Common myeloid progenitor, CD34-positive (primary cell): ENCODE results near the gene APBB1IP.
A peak's percentile ranks its signal among the peaks of the same experiment; 100 is the strongest.

Experiments used
- CTCF ChIA-PET: fragments of 350-600 bp; sonication (Branson Sonifier 250); formaldehyde crosslinking; loops from one replicate; lab custom pipeline; 2021; ENCODE audit warnings: antibody characterized with exemption; lab: Charles Lee
- POLR2A ChIA-PET: fragments of 350-600 bp; sonication (Branson Sonifier 250); formaldehyde crosslinking; loops from one replicate; lab custom pipeline; 2021; ENCODE audit warnings: antibody characterized with exemption; lab: Charles Lee
- DNase-seq, 3 donors: peaks; one replicate each; pipeline versions ENCODE4 v3.0.0 to v3.0.0-alpha.2; 2013
- H3K27ac ChIP-seq, 2 experiments: 1 replicate in 1 of 2; 2 replicates in 1 of 2; pipeline ENCODE4 v1.7.0; 2013; ENCODE audit warnings: inconsistent platforms in 2 of 2, low read length in 2 of 2, mild to moderate bottlenecking in 2 of 2, low read depth in 1 of 2, moderate library complexity in 1 of 2; ENCODE audit not compliant: severe bottlenecking in 2 of 2, insufficient read depth in 1 of 2, poor library complexity in 1 of 2
- H3K27me3 ChIP-seq, 5 experiments: replicated peaks in 2 of 5; 1 replicate in 3 of 5; 2 replicates in 2 of 5; pipeline versions ENCODE4 v1.6.1 to v1.7.0; 2013; ENCODE audit warnings: low read length in 4 of 5, mild to moderate bottlenecking in 2 of 5, moderate library complexity in 2 of 5, inconsistent platforms in 1 of 5; ENCODE audit not compliant: insufficient read depth in 5 of 5, control insufficient read depth in 4 of 5
- H3K36me3 ChIP-seq, 4 experiments: 1 replicate in 2 of 4; 2 replicates in 2 of 4; pipeline versions ENCODE4 v1.6.1 to v1.7.0; 2013; ENCODE audit warnings: low read length in 3 of 4, control low read depth in 1 of 4, mild to moderate bottlenecking in 1 of 4; ENCODE audit not compliant: control insufficient read depth in 4 of 4, insufficient read depth in 4 of 4
- H3K4me1 ChIP-seq, 4 experiments: 1 replicate in 3 of 4; 2 replicates in 1 of 4; pipeline versions ENCODE4 v1.6.1 to v1.7.1; 2013; ENCODE audit warnings: low read length in 3 of 4, mild to moderate bottlenecking in 3 of 4, control low read depth in 1 of 4, inconsistent platforms in 1 of 4, moderate library complexity in 1 of 4; ENCODE audit not compliant: control insufficient read depth in 4 of 4, insufficient read depth in 4 of 4; ENCODE audit errors: control extremely low read depth in 1 of 4
- H3K4me3 ChIP-seq, 7 experiments: 1 replicate in 4 of 7; 2 replicates in 3 of 7; pipeline versions ENCODE4 v1.5.1 to v1.7.0; 2013; ENCODE audit warnings: mild to moderate bottlenecking in 7 of 7, low read length in 6 of 7, moderate library complexity in 6 of 7, inconsistent platforms in 2 of 7, low read depth in 2 of 7, control low read depth in 1 of 7; ENCODE audit not compliant: insufficient read depth in 4 of 7, control insufficient read depth in 1 of 7; ENCODE audit errors: extremely low read depth in 1 of 7
- H3K9me3 ChIP-seq, 5 experiments: 1 replicate in 4 of 5; 2 replicates in 1 of 5; pipeline versions ENCODE4 v1.6.1 to v1.7.1; 2013; ENCODE audit warnings: low read length in 4 of 5, mild to moderate bottlenecking in 2 of 5, inconsistent platforms in 1 of 5, low read depth in 1 of 5, moderate library complexity in 1 of 5; ENCODE audit not compliant: control insufficient read depth in 4 of 5, insufficient read depth in 2 of 5; ENCODE audit errors: control extremely low read depth in 1 of 5
- WGBS: methylation state at CpG from one replicate; pipeline ENCODE4 v1.1.5; 2013; ENCODE audit not compliant: insufficient coverage; 5-methylcytosine and 5-hydroxymethylcytosine counted together

The APBB1IP gene

DNA sequence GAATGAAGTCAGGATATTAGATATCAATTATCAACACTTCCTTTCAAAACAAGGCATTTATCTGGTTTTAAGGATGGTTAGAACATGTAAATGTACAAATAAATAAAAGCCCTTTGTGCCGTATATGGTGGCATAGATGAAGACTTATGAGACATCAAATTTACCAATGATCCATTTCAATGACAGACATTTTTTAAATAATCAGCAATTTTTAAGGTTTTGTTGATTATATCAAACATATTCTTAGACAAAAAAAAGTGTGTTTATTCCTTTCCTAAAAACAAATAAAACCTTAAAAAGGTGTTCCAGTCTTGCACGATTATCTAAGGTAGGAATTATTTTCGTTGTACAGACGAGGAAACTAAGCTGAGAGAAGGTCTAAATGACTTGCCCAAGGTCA lies 13.8 kb downstream of the APBB1IP start:
- no peaks in the 10 kb centered on the region for H3K27me3 ChIP-seq
- H3K9me3 ChIP-seq, result no peaks in the 10 kb centered on the region
- ChIA-PET CTCF (interaction anchor here (1.5 kb wide), 1 partner anchor 10 kb away, joined by 6 read pairs; no protein-coding TSS in a partner anchor), POLR2A (no interaction called here)
- H3K36me3 ChIP-seq, result peaks cover 0 to 16% (median 6%) of the 10 kb centered on the region in 4 experiments
- no peak for DNase-seq
- WGBS, result no CpG with 5 or more reads among the region's 4 CpGs
- peaks cover 24 to 50% (median 39%) of the 10 kb centered on the region in 4 experiments for H3K4me1 ChIP-seq
- no peak overlapping the region for H3K27ac ChIP-seq
- no peak overlapping the region for H3K4me3 ChIP-seq

DNA sequence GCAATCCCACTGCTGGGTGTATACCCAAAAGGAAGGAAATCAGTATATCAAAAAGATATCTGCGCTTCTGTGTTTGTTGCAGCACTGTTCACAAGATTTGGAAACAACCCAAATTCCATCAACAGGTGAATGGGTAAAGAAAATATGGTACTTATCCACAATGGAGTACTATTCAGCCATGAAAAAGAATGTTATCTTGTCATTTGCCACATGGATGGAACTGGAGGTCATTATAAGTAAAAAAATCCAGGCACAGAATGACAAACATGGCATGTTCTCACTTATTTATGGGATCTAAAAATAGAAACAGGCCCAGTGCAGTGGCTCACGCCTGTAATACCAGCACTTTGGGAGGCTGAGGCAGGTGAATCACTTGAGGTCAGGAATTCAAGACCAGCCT lies 15.7 kb downstream of the APBB1IP start:
- CTCF ChIA-PET, result no interaction called here

DNA sequence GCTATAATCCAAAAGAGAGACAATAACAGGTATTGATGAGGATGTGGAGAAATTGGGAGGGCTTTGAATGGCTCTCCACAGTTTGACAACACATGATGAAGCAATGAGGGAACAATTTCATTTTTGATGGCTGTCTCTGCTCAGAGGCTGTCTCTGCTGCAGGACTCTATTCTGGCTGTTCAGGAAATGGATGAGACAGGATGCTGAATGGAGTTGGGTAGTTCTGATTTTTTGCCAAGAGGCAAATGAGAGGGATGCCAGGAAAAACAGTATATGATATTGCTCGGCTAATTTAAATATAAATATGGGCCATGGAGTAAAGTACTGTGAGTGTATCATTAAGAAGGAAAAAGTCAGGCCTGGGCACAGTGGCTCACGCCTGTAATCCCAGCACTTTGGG lies 16.8 kb downstream of the APBB1IP start:
- Histone ChIP-seq H3K4me1 (peaks cover 12 to 30% (median 25%) of the 10 kb centered on the region in 4 experiments), H3K4me3 (no peak overlapping the region), H3K9me3 (no peaks in the 10 kb centered on the region), H3K27me3 (no peaks in the 10 kb centered on the region), H3K27ac (no peak overlapping the region), H3K36me3 (peaks cover 0 to 28% (median 11%) of the 10 kb centered on the region in 4 experiments)
- WGBS, result 100% methylated on average over 1 of the region's 2 CpGs
- ChIA-PET CTCF (no interaction called here), POLR2A (no interaction called here)
- DNase-seq, result no peak

More for the DNA sequence above, 15.7 kb downstream of the APBB1IP start:
- Histone ChIP-seq H3K27me3 (no peaks in the 10 kb centered on the region), H3K36me3 (peaks cover 0 to 28% (median 10%) of the 10 kb centered on the region in 4 experiments), H3K27ac (no peak overlapping the region), H3K4me3 (no peak overlapping the region), H3K9me3 (no peaks in the 10 kb centered on the region), H3K4me1 (peaks cover 19 to 40% (median 34%) of the 10 kb centered on the region in 4 experiments)
- POLR2A ChIA-PET, result no interaction called here
- WGBS, result 100% methylated on average over 1 of the region's 2 CpGs
- DNase-seq, result no peak

DNA sequence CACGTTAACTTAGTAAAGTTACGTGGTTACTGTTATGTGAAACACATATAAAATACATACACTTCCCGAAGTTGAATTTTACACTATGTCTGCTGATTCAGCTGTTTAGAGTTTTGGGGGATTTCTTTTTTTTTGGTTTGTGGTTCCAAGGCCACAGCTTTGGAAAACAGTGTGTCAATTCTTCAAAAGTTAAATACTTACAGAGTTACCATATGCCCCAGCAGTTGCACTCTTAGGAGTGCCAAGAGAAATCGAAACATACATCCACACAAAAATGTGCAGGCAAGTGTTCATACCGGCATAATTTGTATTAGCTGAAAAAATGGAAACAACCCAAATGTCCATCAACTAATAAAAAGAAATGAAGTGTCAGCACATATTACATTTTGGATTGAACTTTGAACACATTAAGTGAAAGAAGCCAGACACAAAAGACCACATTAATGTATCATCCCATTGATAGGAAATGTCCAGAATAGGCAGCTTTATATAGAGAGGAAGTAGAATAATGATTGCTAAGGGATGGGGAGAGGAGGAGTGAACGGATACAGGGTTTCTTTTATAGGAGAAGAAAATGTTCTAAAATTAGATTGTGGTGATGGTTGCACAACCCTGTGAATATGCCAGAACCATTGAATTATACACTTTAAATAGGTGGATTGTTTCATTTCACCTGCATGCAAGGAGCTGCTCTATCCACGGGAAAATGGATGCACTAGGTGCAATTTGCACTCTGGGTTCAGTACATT lies 17.6 kb downstream of the APBB1IP start:
- WGBS, result 83% methylated on average over 1 of the region's 7 CpGs
- Histone ChIP-seq H3K4me3 (peak overlapping the region in 1 of 7 experiments; percentile 33), H3K27me3 (no peaks in the 10 kb centered on the region), H3K27ac (no peak overlapping the region), H3K36me3 (peaks cover 5 to 30% (median 11%) of the 10 kb centered on the region in 4 experiments), H3K4me1 (peaks cover 11 to 28% (median 24%) of the 10 kb centered on the region in 4 experiments), H3K9me3 (no peaks in the 10 kb centered on the region)
- POLR2A ChIA-PET, result no interaction called here
- DNase-seq, result peak in 2 of 3 donors; percentile 44 to 48
- CTCF ChIA-PET, result interaction anchor here (0.8 to 1.5 kb wide), 3 partner anchors 10 to 65 kb away, joined by 3 read pairs; no protein-coding TSS in a partner anchor

DNA sequence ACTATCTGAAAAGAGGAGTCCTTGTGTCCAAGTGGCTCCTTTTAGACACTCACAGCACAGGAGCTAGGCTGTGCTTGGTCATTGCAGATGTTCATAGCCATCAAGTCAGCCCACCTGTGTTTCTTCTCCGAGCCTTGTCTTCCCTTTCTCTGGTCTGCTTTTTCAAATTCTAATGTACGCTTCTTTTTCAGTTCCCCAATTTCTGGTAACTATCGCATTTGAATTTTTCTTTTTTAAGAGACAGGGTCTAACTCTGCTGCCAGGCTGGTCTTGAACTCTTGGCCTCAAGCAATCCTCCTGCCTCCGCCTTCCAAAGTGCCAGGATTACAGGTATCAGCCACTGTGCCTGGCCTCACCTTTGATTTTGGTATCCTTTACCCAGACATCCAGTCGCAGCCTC lies 18.9 kb downstream of the APBB1IP start:
- H3K4me1 ChIP-seq, result peaks cover 11 to 26% (median 24%) of the 10 kb centered on the region in 4 experiments
- WGBS, result 84% methylated on average over 3 of the region's 5 CpGs
- CTCF ChIA-PET, result interaction anchor here (1.1 kb wide), 1 partner anchor 47 kb away, joined by 4 read pairs; no protein-coding TSS in a partner anchor

DNA sequence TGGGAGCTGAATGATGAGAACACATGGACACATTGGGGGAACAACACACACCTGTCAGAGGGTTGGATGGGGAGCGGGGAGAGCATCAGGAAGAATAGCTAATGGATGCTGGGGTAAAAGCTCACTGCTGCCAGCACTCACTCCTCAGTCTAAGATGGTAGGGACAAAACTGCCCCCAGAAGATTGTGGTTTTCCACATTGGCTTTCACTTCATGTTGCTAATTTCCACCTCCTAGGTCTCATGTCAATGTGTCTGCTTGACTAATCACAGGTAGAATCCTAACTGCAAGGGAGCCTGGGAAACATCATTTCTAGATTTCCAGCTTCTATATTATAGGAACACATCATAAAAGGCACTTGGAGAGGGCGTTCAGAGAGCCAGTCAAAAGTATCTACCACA lies 22.6 kb downstream of the APBB1IP start:
- Histone ChIP-seq H3K9me3 (no peaks in the 10 kb centered on the region), H3K4me3 (no peak overlapping the region), H3K27me3 (no peaks in the 10 kb centered on the region), H3K27ac (no peak overlapping the region), H3K36me3 (peaks cover 4 to 26% (median 12%) of the 10 kb centered on the region in 4 experiments), H3K4me1 (peaks cover 9 to 18% (median 16%) of the 10 kb centered on the region in 4 experiments)
- CTCF ChIA-PET, result no interaction called here
- WGBS, result 100% methylated on average over 1 of the region's 2 CpGs
- DNase-seq, result no peak
- POLR2A ChIA-PET, result no interaction called here

More for the DNA sequence above, 18.9 kb downstream of the APBB1IP start:
- H3K36me3 ChIP-seq, result peaks cover 4 to 30% (median 12%) of the 10 kb centered on the region in 4 experiments
- POLR2A ChIA-PET, result no interaction called here
- no peaks in the 10 kb centered on the region for H3K27me3 ChIP-seq
- DNase-seq, result no peak
- H3K27ac ChIP-seq, result peak overlapping the region; percentile 27 to 53
- no peak overlapping the region for H3K4me3 ChIP-seq
- H3K9me3 ChIP-seq, result no peaks in the 10 kb centered on the region

DNA sequence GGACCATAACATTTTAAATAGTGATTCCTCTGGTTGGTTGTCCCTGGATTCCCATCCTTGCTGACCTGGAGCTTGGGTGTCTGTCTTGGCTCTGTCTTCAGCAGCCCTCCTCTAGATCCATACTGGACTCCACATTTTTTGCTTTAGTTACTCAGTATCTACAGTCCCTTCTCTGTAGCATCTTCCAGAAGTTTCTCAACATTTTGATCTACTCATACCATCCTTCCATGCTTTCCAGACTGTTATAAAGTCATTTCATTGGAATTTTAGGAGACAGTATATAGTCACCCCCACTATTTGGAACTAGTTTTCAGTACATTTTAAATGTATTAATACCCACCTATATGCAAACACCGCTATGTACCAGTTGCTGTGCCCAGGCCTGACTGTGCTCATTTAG lies 25.8 kb downstream of the APBB1IP start:
- H3K4me3 ChIP-seq, result no peak overlapping the region
- 100% methylated on average over 1 of the region's 1 CpG for WGBS
- no peaks in the 10 kb centered on the region for H3K4me1 ChIP-seq
- no peaks in the 10 kb centered on the region for H3K9me3 ChIP-seq
- no peak for DNase-seq
- H3K27ac ChIP-seq, result no peak overlapping the region
- POLR2A ChIA-PET, result no interaction called here
- H3K36me3 ChIP-seq, result peaks cover 0 to 24% (median 17%) of the 10 kb centered on the region in 4 experiments
- CTCF ChIA-PET, result no interaction called here
- no peaks in the 10 kb centered on the region for H3K27me3 ChIP-seq
